B cell (primary cell): ENCODE measurements around the gene COX17. TPM values are rescaled to one million over a fixed set of nuclear protein-coding genes. Genes with fewer than 3 reads are reported as not detected.

Experiments used
- ATAC-seq: fragments of 200-7000 bp; cut with Tn5 transposase; one replicate; pipeline ENCODE4 v1.10.0; 2021; ENCODE audit warnings: low read depth, mild to moderate bottlenecking, moderate number of reproducible peaks, moderate library complexity
- CTCF ChIA-PET: fragments of 350-600 bp; sonication (Branson Sonifier 250); formaldehyde crosslinking; loops from one replicate; lab custom pipeline; 2021; ENCODE audit warnings: antibody characterized with exemption, inconsistent platforms; lab: Charles Lee
- POLR2A ChIA-PET: fragments of 350-600 bp; sonication (Branson Sonifier 250); formaldehyde crosslinking; loops from one replicate; lab custom pipeline; 2021; ENCODE audit warnings: antibody characterized with exemption; lab: Charles Lee
- DNase-seq: peaks from one replicate; pipeline ENCODE4 v3.0.0; 2013
- H2AFZ ChIP-seq: 2 replicates; pipeline ENCODE4 v1.6.1; 2012; ENCODE audit warnings: mild to moderate bottlenecking, low read depth, low read length; ENCODE audit not compliant: insufficient read depth, poor library complexity, severe bottlenecking
- H3K27ac ChIP-seq, 2 donors: 1 replicate in 1 of 2; 2 replicates in 1 of 2; pipeline ENCODE4 v1.5.1; 2012 to 2013; ENCODE audit warnings: low read length in 2 of 2, mild to moderate bottlenecking in 2 of 2, moderate library complexity in 1 of 2
- H3K27me3 ChIP-seq, 4 experiments: fragments of 200-600 bp in 1 of 4; sonication (generic) in 1 of 4; replicated peaks in 1 of 4; 1 replicate in 2 of 4; 2 replicates in 2 of 4; pipeline versions ENCODE4 v1.6.1 to v1.7.0; 2013 to 2016; ENCODE audit warnings: low read length in 3 of 4, mild to moderate bottlenecking in 2 of 4, mixed read lengths in 1 of 4, moderate library complexity in 1 of 4; ENCODE audit not compliant: insufficient read depth in 4 of 4, control insufficient read depth in 3 of 4; ENCODE audit errors: control extremely low read depth in 1 of 4
- H3K36me3 ChIP-seq, 2 experiments: replicated peaks in 1 of 2; 1 replicate in 1 of 2; 2 replicates in 1 of 2; pipeline versions ENCODE4 v1.6.1 to v1.7.1; 2013; ENCODE audit warnings: low read length in 1 of 2; ENCODE audit not compliant: insufficient read depth in 2 of 2, control insufficient read depth in 1 of 2; ENCODE audit errors: control extremely low read depth in 1 of 2, extremely low read depth in 1 of 2
- H3K4me1 ChIP-seq, 2 donors: fragments of 200-600 bp in 1 of 2; sonication (generic) in 1 of 2; 1 replicate in 1 of 2; 2 replicates in 1 of 2; pipeline versions ENCODE4 v1.5.1 to v1.6.1; 2013 to 2017; ENCODE audit warnings: low read length in 2 of 2; ENCODE audit not compliant: control insufficient read depth in 2 of 2, insufficient read depth in 2 of 2
- H3K4me2 ChIP-seq: replicated peaks from 2 replicates; pipeline ENCODE3; 2012; ENCODE audit warnings: mild to moderate bottlenecking, low read depth, low read length; ENCODE audit not compliant: poor library complexity, severe bottlenecking
- H3K4me3 ChIP-seq, 5 experiments: fragments of 200-600 bp in 1 of 5; sonication (generic) in 1 of 5; 1 replicate in 3 of 5; 2 replicates in 2 of 5; pipeline versions ENCODE4 v1.5.1 to v1.7.0; 2011 to 2016; ENCODE audit warnings: low read length in 4 of 5, mild to moderate bottlenecking in 4 of 5, low read depth in 2 of 5, control low read depth in 1 of 5, moderate library complexity in 1 of 5; ENCODE audit not compliant: insufficient read depth in 1 of 5; ENCODE audit errors: control extremely low read depth in 1 of 5, extremely low read depth in 1 of 5
- H3K79me2 ChIP-seq: fragments of 200-600 bp; sonication (generic); one replicate; pipeline ENCODE4 v1.6.0; 2016; ENCODE audit warnings: low read length; ENCODE audit not compliant: control insufficient read depth, insufficient read depth
- H3K9ac ChIP-seq: fragments of 200-600 bp; sonication (generic); 2 replicates; pipeline ENCODE4 v1.6.1; 2017; ENCODE audit warnings: mild to moderate bottlenecking, low read length, moderate library complexity
- H3K9me3 ChIP-seq, 3 donors: one replicate each; pipeline versions ENCODE4 v1.6.1 to v1.7.1; 2013; ENCODE audit warnings: low read length in 2 of 3; ENCODE audit not compliant: control insufficient read depth in 2 of 3, insufficient read depth in 1 of 3; ENCODE audit errors: control extremely low read depth in 1 of 3
- H4K20me1 ChIP-seq: 2 replicates; pipeline ENCODE4 v1.6.0; 2012; ENCODE audit warnings: mild to moderate bottlenecking, low read length; ENCODE audit not compliant: insufficient read depth, control insufficient read depth, poor library complexity, severe bottlenecking
- H3K27ac Mint-ChIP-seq: one replicate; pipeline ENCODE4 v1.8.0; 2021; ENCODE audit warnings: mixed read lengths
- H3K27me3 Mint-ChIP-seq: one replicate; pipeline ENCODE4 v1.8.0; 2021; ENCODE audit warnings: mixed read lengths
- H3K4me1 Mint-ChIP-seq: one replicate; pipeline ENCODE4 v1.8.0; 2021; ENCODE audit warnings: mixed read lengths
- H3K4me3 Mint-ChIP-seq: one replicate; pipeline ENCODE4 v1.8.0; 2021; ENCODE audit warnings: mixed read lengths
- H3K9me3 Mint-ChIP-seq: one replicate; pipeline ENCODE4 v1.8.0; 2022; ENCODE audit warnings: mixed read lengths; ENCODE audit not compliant: insufficient read depth
- CTCF ChIP-seq: fragments of 200-600 bp; IDR thresholded peaks from one replicate; pipeline ENCODE4 v1.8.0; 2022; ENCODE audit warnings: antibody characterized with exemption, mild to moderate bottlenecking
- EZH2 ChIP-seq: IDR thresholded peaks from 2 replicates; pipeline ENCODE4 v1.6.1; 2012; ENCODE audit warnings: borderline replicate concordance, low read depth, mild to moderate bottlenecking, moderate library complexity, low read length; ENCODE audit not compliant: insufficient read depth, poor library complexity, severe bottlenecking
- WGBS: methylation state at CpG from one replicate; pipeline ENCODE4 v1.1.5; 2013; ENCODE audit warnings: missing lambda C conversion rate; ENCODE audit not compliant: insufficient coverage; 5-methylcytosine and 5-hydroxymethylcytosine counted together
- intact Hi-C: fragments of 100-400 bp; cut with micrococcal nuclease; formaldehyde crosslinking; loops from one replicate; pipeline ENCODE4 v1.10.0; 2022
- polyA plus RNA-seq: library from polyadenylated mRNA; depleted of rRNA; stranded (reverse); fragments of >200 nt; gene quantifications from 2 replicates; pipeline ENCODE4 v1.2.3, GENCODE V29; 2012
- total RNA-seq, 2 donors: library from RNA; stranded (reverse); fragments of 120-200 nt in 1 of 2; gene quantifications; 1 replicate in 1 of 2; 2 replicates in 1 of 2; pipeline versions ENCODE4 v1.2.3 to v1.2.4, GENCODE V29; 2013 to 2022

Gene COX17
- total and polyA plus RNA-seq, 2 donors (not counting 1 experiment from before 2014, with no cell fraction given), result 20.0 to 47.8 TPM

- Histone ChIP-seq H3K79me2 (no peaks in the 10 kb centered on the region), H4K20me1 (no peaks in the 10 kb centered on the region), H3K27me3 (no peaks in the 10 kb centered on the region), H3K9ac (no peak overlapping the region), H3K9me3 (no peaks in the 10 kb centered on the region), H3K4me3 (no peak overlapping the region), H3K4me1 (no peaks in the 10 kb centered on the region), H3K27ac (no peak overlapping the region), H3K4me2 (no peak overlapping the region), H3K36me3 (no peaks in the 10 kb centered on the region), H2AFZ (no peak overlapping the region)
- Mint-ChIP-seq H3K27me3 (no peaks in the 10 kb centered on the region), H3K4me3 (no peak overlapping the region), H3K9me3 (no peaks in the 10 kb centered on the region), H3K4me1 (no peaks in the 10 kb centered on the region), H3K27ac (no peak overlapping the region)
- CTCF ChIA-PET, result interaction anchor here (0.6 kb wide), 1 partner anchor 468 kb away, joined by 3 read pairs; no protein-coding TSS in a partner anchor
- no peak for DNase-seq
- POLR2A ChIA-PET, result no interaction called here
- ATAC-seq, result no peak
- TF ChIP-seq CTCF, result no peak
- TF ChIP-seq EZH2, result no peak
- intact Hi-C loops, result no loop called here
- no CpG with 5 or more reads among the region's 2 CpGs for WGBS
These were observed 49.7 kb upstream of the COX17 start for GRCh38 chr3:119726909-119727308.

- Mint-ChIP-seq H3K4me3 (no peak overlapping the region), H3K4me1 (no peaks in the 10 kb centered on the region), H3K9me3 (no peaks in the 10 kb centered on the region), H3K27ac (no peak overlapping the region), H3K27me3 (no peaks in the 10 kb centered on the region)
- Histone ChIP-seq H3K9me3 (no peaks in the 10 kb centered on the region), H3K4me3 (no peak overlapping the region), H2AFZ (no peak overlapping the region), H3K79me2 (no peaks in the 10 kb centered on the region), H3K27ac (no peak overlapping the region), H3K9ac (no peak overlapping the region), H3K4me1 (no peaks in the 10 kb centered on the region), H3K4me2 (no peak overlapping the region), H3K36me3 (no peaks in the 10 kb centered on the region), H3K27me3 (peaks cover 0 to 2% (median 0%) of the 10 kb centered on the region in 4 experiments), H4K20me1 (no peaks in the 10 kb centered on the region)
- no peak for DNase-seq
- intact Hi-C loops, result no loop called here
- no peak for TF ChIP-seq EZH2
- ChIA-PET CTCF (no interaction called here), POLR2A (no interaction called here)
- WGBS, result no CpG with 5 or more reads among the region's 2 CpGs
- no peak for ATAC-seq
These were observed 45.8 kb upstream of the COX17 start for GRCh38 chr3:119723022-119723421.
